HG02943 (cell line): ENCODE measurements around the gene RABGAP1.

Source experiments
- ATAC-seq: cut with Tn5 transposase; IDR thresholded peaks from one replicate; pipeline ENCODE4 v1.9.1; 2021; ENCODE audit warnings: mild to moderate bottlenecking, low read depth, moderate library complexity; ENCODE audit not compliant: unreplicated experiment

The RABGAP1 gene

GRCh38 chr9:123003466-123003865 lies 62.6 kb downstream of the RABGAP1 start:
- no peak for ATAC-seq

DNA sequence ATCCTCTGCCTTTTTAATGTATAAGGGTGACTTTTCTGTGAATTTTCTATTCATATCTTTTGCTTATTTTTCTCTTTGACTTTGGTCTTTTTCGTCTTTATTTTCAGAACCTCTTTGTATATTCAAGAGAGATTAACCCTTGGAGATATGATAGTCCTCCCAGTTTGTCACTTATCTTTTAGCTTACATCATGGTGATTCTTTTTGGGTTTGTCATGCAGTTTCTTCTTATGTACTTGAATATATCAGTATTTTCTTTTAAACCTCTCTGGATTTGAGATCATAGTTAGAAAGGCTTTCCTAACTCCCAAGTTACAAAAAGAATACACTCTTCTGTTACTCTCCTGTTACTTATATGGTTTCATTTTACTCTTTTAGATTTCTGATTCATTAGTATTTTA lies 65.1 kb downstream of the RABGAP1 start:
- no peak for ATAC-seq

GRCh38 chr9:123007269-123007668 lies 66.4 kb downstream of the RABGAP1 start:
- ATAC-seq = no peak

GRCh38 chr9:123008909-123009308 lies 68.1 kb downstream of the RABGAP1 start:
- ATAC-seq = no peak

- ATAC-seq = no peak
These were observed 70.6 kb downstream of the RABGAP1 start for GRCh38 chr9:123011380-123011779.

GRCh38 chr9:123011878-123012528 lies 71.2 kb downstream of the RABGAP1 start:
- ATAC-seq = no peak

DNA sequence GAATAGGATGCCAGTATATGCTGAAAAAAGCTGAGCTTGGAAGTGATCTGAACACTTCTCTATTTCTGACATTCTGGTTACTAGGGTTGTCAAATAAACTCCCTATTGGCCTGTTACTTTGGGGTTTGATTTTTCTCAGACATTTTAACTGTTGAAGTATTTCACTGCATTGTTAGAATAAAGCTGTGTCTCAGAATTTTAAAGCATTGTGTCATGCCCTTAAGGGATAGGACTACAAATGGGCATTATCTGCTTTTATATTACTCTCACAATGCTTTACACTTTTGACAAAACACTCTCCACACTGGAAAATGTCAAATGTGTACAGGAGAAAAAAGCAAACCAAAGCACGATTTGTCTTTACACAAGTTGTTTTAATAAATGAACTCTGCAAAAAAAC lies 75.8 kb downstream of the RABGAP1 start:
- ATAC-seq = no peak

GRCh38 chr9:123020796-123021195 lies 80.0 kb downstream of the RABGAP1 start:
- no peak for ATAC-seq

GRCh38 chr9:123026425-123026824 lies 85.6 kb downstream of the RABGAP1 start:
- no peak for ATAC-seq

GRCh38 chr9:123027517-123027916 lies 86.7 kb downstream of the RABGAP1 start:
- ATAC-seq = no peak

GRCh38 chr9:123028136-123028535 lies 87.3 kb downstream of the RABGAP1 start:
- ATAC-seq = no peak

- ATAC-seq = no peak
These were observed 88.2 kb downstream of the RABGAP1 start for GRCh38 chr9:123028973-123029372.

DNA sequence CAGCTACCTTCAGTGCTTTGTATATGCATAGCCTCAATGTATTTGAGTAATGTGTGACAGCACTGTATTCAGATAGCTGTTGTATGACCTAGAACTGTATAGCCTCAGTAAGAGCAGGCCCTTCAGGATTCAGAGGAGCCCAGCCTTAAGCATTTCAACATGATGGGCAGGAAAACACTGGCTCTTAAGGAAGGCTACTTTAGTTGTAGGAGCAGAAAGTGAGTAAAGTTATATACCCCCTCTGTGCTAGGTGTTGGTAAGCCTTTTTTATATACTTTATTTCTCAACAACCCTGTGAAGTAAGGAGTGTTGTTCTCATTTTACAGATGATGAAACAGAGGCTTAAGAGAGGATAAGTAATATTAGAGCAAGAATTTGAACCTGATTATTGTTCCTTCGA lies 91.1 kb downstream of the RABGAP1 start:
- ATAC-seq = no peak

DNA sequence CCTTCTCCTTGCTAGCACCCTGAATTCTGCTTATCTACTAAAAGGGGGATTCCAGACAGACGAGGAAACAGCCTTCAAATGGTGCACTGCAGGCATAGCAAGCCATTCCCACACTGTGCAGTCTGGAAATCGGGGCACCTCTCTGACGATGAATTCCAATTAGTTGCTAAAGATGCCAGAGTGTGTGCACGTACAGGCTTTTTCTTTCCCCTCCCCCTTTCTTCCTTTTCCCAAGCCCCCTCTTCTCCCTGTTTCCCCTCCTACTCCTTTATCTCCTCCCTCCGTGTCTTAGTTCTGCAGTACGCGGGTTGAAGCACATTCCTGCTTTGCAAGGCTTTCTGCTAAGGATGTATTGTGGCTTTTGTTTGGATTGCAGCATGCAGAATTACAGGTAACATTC lies 92.5 kb downstream of the RABGAP1 start, which contains the start of gene GPR21:
TSS of gene GPR21 (plus strand) at position 316 of the 400 bp plus-strand sequence. CDS start 900 bp downstream, outside the sequence.
- no peak for ATAC-seq

GRCh38 chr9:123033864-123034601 lies 93.2 kb downstream of the RABGAP1 start:
- no peak for ATAC-seq

DNA sequence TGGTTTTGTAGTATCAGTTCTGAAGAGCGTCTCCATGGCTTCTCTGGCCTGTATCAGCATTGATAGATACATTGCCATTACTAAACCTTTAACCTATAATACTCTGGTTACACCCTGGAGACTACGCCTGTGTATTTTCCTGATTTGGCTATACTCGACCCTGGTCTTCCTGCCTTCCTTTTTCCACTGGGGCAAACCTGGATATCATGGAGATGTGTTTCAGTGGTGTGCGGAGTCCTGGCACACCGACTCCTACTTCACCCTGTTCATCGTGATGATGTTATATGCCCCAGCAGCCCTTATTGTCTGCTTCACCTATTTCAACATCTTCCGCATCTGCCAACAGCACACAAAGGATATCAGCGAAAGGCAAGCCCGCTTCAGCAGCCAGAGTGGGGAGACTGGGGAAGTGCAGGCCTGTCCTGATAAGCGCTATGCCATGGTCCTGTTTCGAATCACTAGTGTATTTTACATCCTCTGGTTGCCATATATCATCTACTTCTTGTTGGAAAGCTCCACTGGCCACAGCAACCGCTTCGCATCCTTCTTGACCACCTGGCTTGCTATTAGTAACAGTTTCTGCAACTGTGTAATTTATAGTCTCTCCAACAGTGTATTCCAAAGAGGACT lies 94.2 kb downstream of the RABGAP1 start:
- no peak for ATAC-seq

- ATAC-seq = no peak
These were observed 95.0 kb downstream of the RABGAP1 start for GRCh38 chr9:123035791-123036190.

GRCh38 chr9:123036893-123037545 lies 96.2 kb downstream of the RABGAP1 start:
- ATAC-seq = no peak

DNA sequence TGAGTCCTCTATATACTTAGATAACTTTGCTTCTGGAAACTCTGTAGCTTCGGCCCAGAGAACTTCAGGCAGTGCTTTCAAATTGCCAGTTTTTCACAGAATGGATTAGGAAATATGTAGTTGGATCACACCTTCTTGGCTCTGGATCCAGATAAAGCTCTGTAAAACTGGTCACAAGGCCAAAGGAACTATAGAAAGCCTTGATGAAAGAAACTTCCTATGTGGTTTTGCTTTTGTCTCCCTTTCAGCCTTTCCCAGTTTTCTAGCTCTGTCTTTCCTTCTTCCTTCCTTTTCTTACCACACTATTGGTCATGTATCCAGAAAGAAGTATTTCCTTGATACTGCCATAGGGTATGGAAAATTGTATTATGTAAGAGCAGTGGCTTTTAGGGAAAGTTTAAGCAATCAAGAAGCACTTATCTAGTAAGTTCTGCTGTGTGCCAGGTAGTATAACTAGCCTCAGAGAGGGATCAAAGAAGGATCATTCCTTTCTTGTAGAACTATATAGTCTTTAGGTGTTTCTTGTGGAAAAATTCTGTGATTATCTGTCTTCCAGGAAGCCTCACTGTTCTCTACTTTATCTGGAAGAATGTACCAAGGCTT lies 98.9 kb downstream of the RABGAP1 start:
- ATAC-seq = no peak

- no peak for ATAC-seq
These were observed 100.0 kb downstream of the RABGAP1 start for GRCh38 chr9:123040801-123041200.

DNA sequence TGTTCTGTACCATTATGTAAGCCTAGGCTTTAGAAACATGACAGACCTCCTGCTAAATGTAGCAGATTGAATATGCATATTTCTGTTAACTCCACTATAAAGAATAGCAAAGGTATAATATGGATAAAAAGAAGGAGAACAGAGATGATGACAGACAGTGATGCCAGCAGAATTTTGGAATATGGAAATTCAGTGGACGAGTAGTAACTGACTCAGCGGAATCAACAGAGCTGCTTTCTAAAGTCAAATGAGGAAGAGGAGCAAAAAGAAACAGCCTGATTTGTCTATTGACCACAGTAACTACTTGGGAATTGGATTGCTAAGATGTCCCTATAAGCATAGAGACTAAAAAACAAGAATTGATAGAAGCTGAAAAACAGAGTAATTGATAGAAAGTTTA lies 100.7 kb downstream of the RABGAP1 start:
- ATAC-seq = no peak
